ENCODE results near the gene ZNF728.
"Not testable (repeated sequence)": the region's sequence is repeated elsewhere in the genome, so short reads cannot be mapped to it uniquely, and the experiment has no call there.

Gene ZNF728

DNA sequence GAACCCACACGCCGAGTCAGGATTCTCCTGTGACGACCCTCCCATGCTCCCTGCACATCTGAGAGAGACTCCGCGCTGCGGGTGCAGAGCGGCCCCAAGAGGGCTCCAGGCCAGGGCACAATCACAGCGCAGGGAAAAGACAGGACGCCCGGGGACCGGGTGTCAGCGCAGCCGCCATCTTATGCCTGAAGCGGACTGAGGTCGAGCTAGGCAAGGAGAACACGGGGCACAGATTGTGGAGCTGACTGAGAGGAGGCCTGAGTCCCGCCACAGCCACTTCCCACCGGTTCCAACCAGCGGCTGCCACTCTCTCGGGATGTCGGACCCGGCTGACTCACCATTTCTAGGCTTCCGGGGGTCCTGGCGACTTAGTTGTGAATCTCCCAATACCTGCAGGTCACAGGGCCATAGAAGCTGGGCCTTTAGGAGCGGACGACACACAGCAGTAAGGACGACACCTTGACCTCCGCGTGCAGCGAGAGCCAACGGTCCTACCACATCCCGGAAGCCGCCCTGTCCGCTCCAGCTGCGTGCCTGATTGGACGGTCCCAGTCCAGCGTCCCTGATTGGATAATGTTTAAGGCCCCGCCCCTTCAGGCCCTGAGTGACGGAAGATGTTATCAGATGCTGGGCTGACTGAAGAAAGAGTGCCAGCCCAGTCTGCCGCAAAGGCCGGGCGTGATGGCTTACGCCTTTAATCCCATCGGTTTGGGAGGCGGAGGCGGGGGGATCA, at the start of gene ZNF728:
Gene ZNF728 (minus strand): TSS at position 487 of the 733 bp plus-strand sequence. CDS start 146 bp downstream, at position 341.
- peak; percentile 1 for DNase-seq (ENCODE audit: low spot score)

DNA sequence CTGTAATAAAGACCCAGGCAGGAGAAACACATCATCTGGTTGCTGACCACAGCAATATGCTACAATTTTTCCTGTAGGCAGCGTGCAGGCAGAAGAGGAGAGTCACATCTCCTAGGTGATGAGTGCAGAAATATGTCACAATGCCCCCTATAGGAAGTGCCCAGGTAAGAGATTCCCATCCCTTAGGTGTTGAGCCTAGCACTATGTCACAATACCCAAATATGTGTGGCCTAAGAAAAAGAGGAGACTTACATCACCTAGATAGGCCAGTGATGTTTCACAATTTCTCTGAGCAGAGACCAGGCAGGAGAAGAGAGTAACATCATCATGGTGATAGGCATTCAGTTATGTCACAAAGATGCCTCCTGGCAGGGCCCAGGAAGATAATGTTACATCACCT, 49.4 kb upstream of the ZNF728 start:
- DNase-seq (ENCODE audit: low spot score) = no peak

DNA sequence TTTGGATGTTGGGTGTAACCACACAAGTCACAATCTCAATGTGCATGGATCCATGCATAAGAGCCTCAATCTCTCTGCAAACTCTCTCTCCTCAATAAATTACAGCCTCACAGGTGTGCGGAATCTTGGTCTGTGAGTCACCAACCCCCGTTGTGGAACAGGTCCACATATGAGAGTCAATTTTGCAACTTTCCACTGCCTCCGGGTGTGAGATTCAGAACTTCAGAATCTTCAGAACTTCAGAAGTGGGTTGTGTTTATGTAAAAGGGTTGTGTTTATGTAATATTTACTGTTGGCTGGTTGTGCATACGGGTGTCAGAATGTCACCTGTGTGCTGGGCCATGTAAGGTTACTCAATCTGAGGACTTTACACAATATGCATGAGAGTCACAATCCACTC, 46.3 kb upstream of the ZNF728 start:
- DNase-seq (ENCODE audit: low spot score) = no peak

DNA sequence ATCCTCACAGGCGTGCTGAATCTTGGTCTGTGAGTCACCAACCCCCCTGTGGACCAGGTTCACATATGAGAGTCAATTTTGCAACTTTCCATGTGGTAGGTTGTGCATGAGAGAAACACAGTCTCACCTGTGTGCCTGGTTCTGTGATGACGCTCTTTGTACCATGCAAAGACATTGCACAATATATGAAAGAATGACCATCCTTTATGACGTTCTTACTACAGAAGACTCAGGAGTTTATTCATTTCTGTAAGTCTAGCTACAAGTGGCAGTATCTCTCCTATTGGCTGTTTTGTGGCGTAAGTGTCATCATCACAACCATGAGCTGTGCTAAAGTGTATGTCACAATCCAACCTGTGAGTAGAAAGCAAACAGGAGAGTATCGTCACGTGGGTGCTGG, 43.8 kb upstream of the ZNF728 start:
- DNase-seq (ENCODE audit: low spot score) = no peak

DNA sequence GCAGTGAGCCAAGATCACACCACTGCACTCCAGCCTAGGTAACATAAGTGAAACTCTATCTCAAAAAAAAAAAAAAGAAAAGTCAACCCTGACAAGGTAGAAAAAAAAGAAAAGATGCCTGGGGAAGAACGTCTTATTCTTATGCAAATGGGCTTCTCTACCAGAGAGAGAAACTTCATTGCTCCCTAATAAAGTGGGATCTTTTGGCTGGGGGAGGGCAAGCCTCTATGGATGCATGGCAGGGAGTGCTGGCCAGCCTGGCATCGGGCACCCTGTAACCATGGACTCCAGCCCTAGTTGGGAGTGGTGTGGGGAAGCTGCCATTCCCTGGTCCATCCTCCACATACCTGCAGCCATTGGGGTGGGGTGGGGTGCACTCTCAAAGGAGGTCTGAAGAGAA, 30.7 kb upstream of the ZNF728 start:
- DNase-seq (ENCODE audit: low spot score) = no peak

DNA sequence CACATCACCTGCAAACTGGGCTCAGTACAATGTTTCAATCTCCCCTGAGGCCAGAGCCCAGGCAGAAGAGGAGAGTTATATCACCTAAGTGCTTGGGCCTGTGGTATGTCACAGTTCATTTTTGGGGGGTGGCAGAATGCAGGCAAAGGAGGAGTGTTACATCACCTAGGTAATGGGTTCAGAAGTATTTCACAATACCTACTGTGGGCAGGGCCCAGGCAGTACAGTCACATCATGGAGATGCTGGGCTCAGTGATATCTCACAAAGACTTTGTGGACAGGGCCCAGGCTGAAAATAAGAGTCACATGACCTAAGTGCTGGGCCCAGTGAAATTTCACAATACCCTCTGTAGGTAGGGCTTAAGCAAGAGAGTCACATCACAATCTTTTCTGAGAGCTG, 12.7 kb upstream of the ZNF728 start:
- no peak for DNase-seq (ENCODE audit: low spot score)

DNA sequence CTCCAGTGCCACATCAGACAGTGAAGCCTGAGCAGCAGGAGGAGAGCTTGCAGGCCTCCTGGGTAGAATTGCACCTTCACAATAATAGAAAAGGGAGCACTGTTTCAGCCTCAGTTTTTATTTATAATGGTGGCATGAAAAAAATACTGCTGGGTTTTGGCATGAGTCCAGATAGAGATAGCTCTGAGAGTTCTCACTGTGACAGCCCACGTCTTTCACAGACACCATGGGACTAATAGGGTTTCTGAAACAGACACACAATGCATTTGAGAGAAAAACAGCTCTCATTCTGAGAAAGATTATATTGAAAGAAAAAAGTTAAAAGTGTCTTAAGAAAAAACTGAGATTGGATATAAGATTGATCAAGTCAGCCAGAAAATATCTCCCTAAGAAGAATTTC, 8.0 kb downstream of the ZNF728 start:
- not testable (repeated sequence) for DNase-seq (ENCODE audit: low spot score)

DNA sequence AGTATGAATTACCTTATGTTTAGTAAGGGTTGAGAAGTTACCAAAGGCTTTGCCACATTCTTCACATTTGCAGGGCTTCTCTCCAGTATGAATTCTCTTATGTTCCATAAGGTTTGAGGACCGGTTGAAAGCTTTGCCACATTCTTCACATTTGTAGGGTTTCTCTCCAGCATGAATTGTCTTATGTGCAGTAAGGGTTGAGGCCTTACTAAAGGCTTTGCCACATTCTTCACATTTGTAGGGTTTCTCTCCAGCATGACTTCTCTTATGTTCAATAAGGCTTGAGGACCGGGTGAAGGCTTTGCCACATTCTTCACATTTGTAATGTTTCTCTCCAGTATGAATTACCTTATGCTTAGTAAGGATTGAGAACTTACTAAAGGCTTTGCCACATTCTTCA, 26.7 kb downstream of the ZNF728 start:
- no peak for DNase-seq (ENCODE audit: low spot score)

DNA sequence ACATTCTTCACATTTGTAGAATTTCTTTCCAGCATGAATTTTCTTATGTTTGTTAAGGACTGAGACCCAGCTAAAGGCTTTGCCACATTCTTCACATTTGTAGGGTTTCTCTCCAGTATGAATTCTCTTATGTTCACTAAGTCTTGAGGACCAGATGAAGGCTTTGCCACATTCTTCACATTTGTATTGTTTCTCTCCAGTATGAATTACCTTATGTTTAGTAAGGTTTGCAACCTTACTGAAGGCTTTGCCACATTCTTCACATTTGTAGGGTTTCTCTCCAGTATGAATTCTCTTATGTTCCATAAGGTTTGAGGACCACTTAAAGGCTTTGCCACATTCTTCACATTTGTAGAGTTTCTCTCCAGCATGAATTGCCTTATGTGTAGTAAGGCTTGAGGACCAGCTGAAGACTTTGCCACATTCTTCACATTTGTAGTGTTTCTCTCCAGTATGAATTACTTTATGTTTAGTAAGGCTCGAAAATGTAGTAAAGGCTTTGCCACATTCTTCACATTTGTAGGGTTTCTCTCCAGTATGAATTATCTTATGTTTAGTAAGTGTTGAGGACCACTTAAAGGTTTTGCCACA, 27.3 kb downstream of the ZNF728 start:
- DNase-seq (ENCODE audit: low spot score) = not testable (repeated sequence)

DNA sequence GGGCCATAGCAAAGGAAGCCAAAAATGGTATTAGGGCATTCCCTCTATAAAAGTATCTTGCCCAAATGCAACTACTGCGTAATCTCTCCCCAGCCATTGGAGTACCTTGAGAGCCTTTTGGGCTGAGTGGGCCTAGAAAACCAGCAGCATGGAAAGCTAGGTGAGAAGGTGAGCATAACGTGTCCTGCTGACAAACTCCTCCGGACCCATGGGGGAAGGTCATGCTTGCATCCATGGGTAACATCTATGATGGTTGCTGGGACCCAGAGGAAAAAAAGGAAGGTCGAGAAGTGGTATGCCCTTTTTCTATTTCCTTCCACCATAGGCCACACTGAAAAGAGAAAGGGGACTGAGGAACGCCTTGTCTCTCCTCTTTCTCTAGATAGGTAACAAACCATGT, 57.4 kb downstream of the ZNF728 start:
- peak; percentile 0 for DNase-seq (ENCODE audit: low spot score)

DNA sequence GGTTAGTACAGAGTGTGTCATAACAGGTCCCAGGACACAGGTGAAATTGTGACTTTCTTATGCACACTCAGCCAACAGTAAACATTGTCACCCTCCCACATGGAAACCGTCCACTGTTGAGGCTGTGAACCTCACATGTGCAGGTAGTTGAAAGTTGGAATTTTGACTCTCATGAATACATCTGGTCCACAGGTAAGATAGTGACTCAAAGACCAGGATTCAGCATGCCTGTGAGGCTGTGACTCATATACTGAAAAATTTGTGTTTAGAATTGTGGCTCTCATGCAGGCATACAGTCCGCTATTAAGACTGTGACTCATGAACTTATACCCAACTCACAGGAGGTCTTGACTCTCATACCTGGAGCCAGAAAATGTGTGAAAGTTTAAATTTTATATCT, 67.8 kb downstream of the ZNF728 start:
- no peak for DNase-seq (ENCODE audit: low spot score)

DNA sequence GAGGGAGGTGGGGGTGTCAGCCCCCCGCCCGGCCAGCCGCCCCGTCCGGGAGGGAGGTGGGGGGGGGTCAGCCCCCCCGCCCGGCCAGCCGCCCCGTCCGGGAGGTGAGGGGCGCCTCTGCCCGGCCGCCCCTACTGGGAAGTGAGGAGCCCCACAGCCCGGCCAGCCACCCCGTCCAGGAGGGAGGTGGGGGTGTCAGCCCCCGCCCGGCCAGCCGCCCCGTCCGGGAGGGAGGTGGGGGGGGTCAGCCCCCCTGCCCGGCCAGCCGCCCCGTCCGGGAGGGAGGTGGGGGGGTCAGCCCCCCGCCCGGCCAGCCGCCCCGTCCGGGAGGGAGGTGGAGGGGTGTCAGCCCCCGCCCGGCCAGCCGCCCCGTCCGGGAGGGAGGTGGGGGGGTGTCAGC, 75.4 kb downstream of the ZNF728 start:
- not testable (repeated sequence) for DNase-seq (ENCODE audit: low spot score)

DNA sequence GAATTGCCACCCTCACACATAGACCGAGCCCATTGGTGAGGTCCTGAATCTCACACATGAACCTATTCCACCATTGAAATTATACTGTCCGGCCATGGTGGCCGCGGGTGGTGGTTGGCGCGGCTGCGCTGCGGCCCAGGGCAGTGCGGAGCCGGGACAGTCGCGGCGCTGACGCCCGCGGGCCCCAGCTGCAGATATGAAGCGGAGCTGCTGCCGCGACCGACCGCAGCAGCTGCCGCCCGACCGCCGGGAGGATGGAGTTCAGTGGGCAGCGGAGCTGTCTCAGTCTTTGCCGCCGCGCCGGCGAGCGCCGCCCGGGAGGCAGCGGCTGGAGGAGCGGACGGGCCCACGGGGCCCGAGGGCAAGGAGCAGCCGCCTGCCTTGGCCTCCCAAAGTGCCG, 77.8 kb downstream of the ZNF728 start:
- not testable (repeated sequence) for DNase-seq (ENCODE audit: low spot score)
